Calu3 (cell line): ENCODE data around the gene PSG5. TPM values are rescaled to one million over a fixed set of nuclear protein-coding genes. Genes with fewer than 3 reads are reported as not detected.

Experiments used
- total RNA-seq: library from RNA; stranded (reverse); gene quantifications from 2 replicates; pipeline ENCODE4 v1.2.3, GENCODE V29; 2022

PSG5 gene
- total RNA-seq, 1 experiment from 2014 or later = not detected

Other genes with a start within 250 kb of the PSG5 start
- gene PSG7, start 249.3 kb downstream of the PSG5 start, total RNA-seq = not detected in 2 replicates
- gene PSG11, start 160.1 kb downstream of the PSG5 start, total RNA-seq = not detected in 2 replicates
- gene PSG2, start 103.8 kb downstream of the PSG5 start, total RNA-seq = not detected in 2 replicates
- gene PSG4, start 19.1 kb upstream of the PSG5 start, total RNA-seq = 11.2 and 11.9 TPM in 2 replicates
- gene PSG9, start 83.0 kb upstream of the PSG5 start, total RNA-seq = 0.17 TPM in 1 of 2 replicates, not detected in the other
- 0.73 and 1.0 TPM in 2 replicates for gene CD177, start 167.2 kb upstream of the PSG5 start, total RNA-seq
- not detected in 2 replicates for gene TEX101, start 228.4 kb upstream of the PSG5 start, total RNA-seq